GM19467 (cell line): ENCODE data around the gene OBI1.
"Not testable (repeated sequence)": the region's sequence is repeated elsewhere in the genome, so short reads cannot be mapped to it uniquely, and the experiment has no call there.

Source experiments
- ATAC-seq: cut with Tn5 transposase; IDR thresholded peaks from one replicate; pipeline ENCODE4 v1.9.1; 2021; ENCODE audit warnings: mild to moderate bottlenecking, moderate library complexity; ENCODE audit not compliant: unreplicated experiment

OBI1 gene

GRCh38 chr13:78649997-78650716, 8.8 kb downstream of the OBI1 start:
- ATAC-seq = no peak

DNA sequence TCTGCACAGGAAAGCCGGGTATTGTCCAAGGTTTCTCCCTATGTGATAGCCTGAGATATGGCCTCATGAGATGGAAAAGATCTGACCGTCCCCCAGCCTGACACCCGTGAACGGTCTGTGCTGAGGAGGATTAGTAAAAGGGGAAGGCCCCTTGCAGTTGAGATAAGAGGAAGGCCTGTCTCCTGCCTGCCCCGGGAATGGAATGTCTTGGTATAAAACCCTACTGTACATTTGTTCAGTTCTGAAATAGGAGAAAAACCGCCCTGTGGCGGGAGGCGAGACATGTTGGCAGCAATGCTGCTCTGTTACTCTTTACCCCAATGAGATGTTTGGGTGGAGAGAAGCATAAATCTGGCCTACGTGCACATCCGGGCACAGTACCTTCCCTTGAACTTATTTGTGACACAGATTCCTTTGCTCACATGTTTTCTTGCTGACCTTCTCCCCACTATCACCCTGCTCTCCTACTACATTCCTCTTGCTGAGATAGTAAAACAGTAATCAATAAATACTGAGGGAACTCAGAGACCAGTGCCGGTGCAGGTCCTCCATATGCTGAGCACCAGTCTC, 11.8 kb downstream of the OBI1 start:
- ATAC-seq = not testable (repeated sequence)

DNA sequence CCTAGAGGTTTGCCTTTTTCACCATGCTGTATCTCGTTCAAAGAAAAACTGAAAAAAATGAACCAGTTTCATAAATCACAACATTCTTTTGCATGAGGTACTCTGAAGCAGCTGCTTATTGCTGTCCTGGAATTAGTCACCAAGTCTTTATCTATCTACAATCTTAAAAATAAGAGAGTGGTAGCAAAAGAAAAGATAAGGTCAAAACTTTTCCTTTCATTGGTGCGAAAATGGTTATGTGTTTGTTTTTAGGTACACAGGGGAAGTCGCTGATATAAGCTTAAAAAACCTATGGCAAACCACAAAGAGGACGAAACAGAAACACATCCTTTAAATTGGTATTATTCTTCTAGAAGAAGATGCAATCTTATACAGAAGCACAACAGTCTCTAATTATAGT, 20.7 kb downstream of the OBI1 start:
- no peak for ATAC-seq

- ATAC-seq = no peak
These were observed 22.5 kb downstream of the OBI1 start for GRCh38 chr13:78636495-78636894.

DNA sequence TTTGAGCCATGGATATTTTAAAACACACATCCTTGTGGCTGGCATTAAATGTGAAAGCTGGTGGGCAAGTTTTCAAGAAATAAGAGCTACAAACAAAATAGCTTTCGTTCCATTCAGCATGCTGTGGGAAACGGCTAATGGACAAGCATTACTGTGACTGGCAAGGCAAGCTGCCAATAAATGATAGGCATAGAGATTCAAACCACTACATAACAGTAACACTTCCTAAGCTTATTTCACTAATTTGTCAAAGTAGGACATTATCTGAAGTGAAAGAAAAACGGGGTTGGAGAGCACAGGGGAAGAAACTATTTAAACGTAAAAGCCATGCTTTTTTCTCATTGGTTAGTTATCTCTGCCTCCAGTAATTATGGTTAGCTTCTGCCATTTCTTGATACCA, 26.0 kb downstream of the OBI1 start:
- ATAC-seq = no peak

- no peak for ATAC-seq
These were observed 27.9 kb downstream of the OBI1 start for GRCh38 chr13:78631077-78631476.

DNA sequence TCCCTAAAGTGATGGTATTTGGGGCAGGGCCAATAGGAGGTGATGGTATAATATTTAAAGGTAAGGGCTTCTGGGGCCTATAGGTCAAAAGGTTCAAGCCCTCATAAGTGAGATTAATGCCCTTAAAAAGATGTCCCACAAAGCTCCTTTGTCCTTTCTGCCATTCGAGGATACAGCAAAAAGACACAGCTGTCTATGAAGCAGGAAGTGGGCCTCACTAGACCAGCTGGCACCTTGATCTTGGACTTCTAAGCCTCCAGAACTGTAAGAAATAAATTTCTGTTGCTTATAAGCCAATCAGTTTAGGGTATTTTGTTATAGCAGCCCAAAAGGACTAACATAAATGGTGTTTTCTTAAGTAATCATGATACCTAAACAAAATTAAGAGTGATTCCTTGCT, 28.4 kb downstream of the OBI1 start:
- no peak for ATAC-seq

DNA sequence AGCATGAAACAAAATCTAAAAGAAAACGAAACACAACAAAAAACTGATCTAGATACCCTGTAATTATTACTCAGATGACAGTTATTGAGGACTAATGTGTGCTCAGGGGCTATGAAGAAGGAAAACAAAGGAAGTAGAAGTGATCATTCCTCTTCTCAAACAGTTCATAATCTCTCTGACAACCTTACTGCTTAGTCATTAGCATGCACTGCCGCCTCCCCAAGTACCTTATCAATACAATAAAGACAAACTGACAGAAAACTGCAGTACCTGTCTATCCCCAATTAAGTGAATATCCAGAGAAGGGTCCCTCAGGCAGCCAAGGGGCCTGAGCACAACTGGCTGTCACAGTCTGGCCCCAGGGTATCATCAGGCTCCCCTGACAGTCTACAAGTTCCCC, 33.6 kb downstream of the OBI1 start:
- ATAC-seq = no peak

- ATAC-seq = no peak
These were observed 35.8 kb downstream of the OBI1 start for GRCh38 chr13:78623132-78623531.

- ATAC-seq = no peak
These were observed 38.0 kb downstream of the OBI1 start for GRCh38 chr13:78620936-78621470.

GRCh38 chr13:78618411-78618810, 40.5 kb downstream of the OBI1 start:
- no peak for ATAC-seq

GRCh38 chr13:78611040-78611439, 47.9 kb downstream of the OBI1 start:
- no peak for ATAC-seq

GRCh38 chr13:78610381-78610883, 48.5 kb downstream of the OBI1 start:
- ATAC-seq = no peak

- ATAC-seq = no peak
These were observed 49.3 kb downstream of the OBI1 start for GRCh38 chr13:78609464-78610205.

DNA sequence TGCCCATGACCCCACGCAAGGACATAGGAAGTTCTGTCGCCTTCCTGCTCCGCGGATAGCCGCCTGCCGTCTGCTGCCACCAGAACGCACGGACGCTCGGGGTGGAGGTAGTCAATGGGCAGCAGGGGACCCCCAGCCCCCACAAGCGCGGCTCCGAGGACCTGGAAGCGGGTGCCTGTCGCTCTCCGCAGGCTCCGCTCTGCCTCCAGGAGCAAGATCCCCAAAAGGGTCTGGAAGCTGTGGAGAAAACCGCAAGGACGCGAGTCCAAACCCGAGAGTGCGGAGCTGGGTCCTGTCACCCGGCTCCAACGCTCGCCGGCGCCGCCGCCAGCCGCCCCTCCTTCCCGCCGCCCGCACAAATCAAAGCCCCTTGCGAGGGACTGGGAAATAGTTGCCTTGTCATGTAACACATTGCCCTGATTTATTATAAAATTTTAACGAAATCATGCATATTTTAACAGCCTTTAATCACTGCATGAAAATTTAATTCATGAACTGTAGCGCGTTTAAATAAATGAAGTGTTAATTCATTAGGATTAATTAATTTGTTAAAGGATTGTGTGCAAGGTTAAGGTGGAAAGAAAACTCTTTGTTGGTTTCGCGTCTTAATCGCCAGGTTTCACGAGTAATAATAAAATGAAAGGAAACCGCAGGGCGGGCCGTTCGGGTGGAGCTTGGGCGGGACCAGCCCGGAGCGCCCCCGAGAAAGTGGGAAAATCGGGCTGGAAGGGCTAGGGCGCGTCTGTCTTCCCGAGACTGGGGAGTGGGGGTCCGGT, 50.1 kb downstream of the OBI1 start:
- ATAC-seq = no peak

DNA sequence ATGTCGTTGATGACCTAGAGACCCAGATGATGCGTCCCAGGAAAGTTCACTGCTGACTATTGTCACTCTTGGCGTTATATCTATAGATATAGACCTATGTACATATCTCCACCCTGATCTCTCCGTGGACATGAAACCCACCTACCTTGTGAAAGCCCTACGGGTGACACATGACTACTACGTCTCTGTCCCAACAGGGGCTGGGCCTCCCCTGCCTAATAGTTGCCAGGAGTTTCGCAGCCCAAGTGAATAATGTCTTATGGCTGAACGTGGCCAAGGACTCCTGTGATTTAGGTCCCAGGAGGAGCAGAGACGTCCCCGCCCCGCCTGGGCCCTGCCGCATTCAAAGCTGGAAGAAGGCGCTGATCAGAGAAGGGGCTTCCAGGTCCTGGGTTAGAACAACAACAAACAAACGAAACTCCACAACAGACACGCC, 50.7 kb downstream of the OBI1 start:
- ATAC-seq = no peak

DNA sequence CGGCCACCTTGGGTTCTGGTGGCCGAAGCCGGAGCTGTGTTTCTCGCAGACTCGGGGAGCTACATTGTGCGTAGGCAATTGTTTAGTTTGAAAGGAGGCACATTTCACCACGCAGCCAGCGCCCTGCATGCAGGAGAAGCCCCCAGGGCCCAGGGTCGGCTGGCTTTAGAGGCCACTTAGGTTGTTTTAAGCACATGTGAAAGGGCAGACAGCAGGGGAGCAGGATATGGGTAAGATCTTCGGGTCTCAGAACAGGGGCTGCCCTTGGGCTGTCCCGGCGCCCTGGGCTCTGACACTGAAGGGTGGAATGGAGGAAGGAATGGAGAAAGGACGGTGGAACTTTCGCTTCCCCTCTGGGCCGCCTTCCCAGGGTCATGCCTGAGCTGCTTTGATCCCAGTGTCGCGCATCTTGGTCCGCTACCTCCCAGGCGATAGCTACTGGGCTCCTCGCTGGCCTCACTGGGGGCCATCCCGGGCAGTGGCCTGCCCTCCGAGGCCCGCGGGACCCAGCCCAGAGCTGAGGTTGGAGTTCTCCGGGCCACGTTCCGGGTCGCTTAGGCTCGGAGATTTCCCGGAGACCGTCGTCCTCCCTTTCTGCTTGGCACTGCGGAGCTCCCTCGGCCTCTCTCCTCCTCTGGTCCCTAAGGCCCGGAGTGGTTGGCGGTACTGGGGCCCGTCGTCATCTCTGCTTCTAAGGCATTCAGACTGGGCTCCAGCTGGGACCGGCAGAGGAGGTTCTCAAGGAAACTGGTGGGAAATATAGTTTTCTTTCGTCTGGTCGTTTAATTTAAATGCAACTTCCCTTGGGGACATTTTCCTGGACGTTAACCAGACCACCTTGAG, 51.3 kb downstream of the OBI1 start:
- ATAC-seq = no peak

DNA sequence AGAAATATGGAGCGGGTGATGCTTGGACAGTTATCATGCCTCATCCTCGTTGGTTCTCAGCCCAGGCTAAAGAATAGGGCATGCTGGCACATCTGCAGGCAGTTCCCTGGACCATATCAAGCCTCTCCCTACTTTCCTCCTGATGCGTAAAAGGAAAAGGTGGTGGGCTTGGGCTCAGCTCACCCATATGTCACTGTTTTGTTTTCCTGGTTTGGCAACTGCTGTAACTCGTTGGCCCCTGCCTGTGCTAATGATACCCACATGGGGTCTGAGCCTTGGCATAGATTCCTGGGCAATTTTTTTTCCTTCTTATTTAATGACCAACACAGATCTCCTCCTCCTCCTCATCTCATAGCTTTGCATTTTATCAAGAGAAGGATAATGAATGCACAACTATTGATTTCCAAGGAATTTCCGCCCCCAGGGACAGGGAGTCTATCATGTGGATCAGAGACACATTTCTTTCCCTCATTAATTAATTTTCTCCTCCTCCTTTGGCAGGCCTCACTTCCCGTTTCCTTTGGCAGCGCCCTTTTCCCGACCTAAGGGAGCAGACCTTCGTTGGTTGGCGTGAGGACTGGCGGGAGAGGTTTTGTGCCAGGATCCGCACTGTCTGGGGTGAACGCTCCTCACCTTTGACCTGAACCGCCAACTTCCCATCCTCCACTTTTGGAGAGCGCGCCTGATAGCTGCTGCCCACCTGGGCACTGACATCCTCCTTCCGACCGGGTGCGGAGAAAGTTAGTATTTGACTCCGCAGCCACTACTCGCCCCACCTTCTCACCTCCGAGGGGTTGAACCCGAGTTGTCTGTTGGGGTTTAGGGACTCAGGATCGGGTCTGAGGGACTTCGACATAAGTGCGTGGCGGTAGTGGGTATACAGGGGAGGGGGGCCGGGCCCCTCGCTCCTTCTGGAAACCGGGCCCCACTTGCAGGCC, 52.2 kb downstream of the OBI1 start:
- ATAC-seq = no peak
